HG03565 (cell line): ENCODE results near the gene HSD17B8.
A peak's percentile ranks its signal among the peaks of the same experiment; 100 is the strongest.

Experiments
- ATAC-seq: cut with Tn5 transposase; IDR thresholded peaks from one replicate; pipeline ENCODE4 v1.9.1; 2021; ENCODE audit warnings: mild to moderate bottlenecking, moderate library complexity; ENCODE audit not compliant: unreplicated experiment

The HSD17B8 gene

GRCh38 chr6:33236328-33236727, 31.9 kb downstream of the HSD17B8 start:
- no peak for ATAC-seq

- ATAC-seq, result no peak
These were observed 32.4 kb downstream of the HSD17B8 start for GRCh38 chr6:33236852-33237251.

GRCh38 chr6:33237741-33238140, 33.3 kb downstream of the HSD17B8 start:
- no peak for ATAC-seq

GRCh38 chr6:33241968-33242367, 37.5 kb downstream of the HSD17B8 start:
- ATAC-seq, result no peak

GRCh38 chr6:33243476-33243875, 39.0 kb downstream of the HSD17B8 start:
- ATAC-seq, result no peak

- ATAC-seq, result no peak
These were observed 43.7 kb downstream of the HSD17B8 start for GRCh38 chr6:33247977-33248642.

- no peak for ATAC-seq
These were observed 44.1 kb downstream of the HSD17B8 start for GRCh38 chr6:33248643-33248931.

GRCh38 chr6:33248932-33249731, 44.7 kb downstream of the HSD17B8 start:
- peak; percentile 90 for ATAC-seq

GRCh38 chr6:33249732-33250630, 45.5 kb downstream of the HSD17B8 start:
- ATAC-seq, result no peak

GRCh38 chr6:33250731-33251130, 46.3 kb downstream of the HSD17B8 start:
- no peak for ATAC-seq

- no peak for ATAC-seq
These were observed 47.0 kb downstream of the HSD17B8 start for GRCh38 chr6:33251395-33252012.

- no peak for ATAC-seq
These were observed 48.3 kb downstream of the HSD17B8 start for GRCh38 chr6:33252759-33253158.

- ATAC-seq, result no peak
These were observed 50.1 kb downstream of the HSD17B8 start for GRCh38 chr6:33254591-33254990.
